PFSK-1 (cell line): ENCODE data around the gene DTYMK.

ENCODE experiments used
- FOXP2 ChIP-seq: optimal IDR thresholded peaks from 2 replicates; pipeline ENCODE3; 2011; ENCODE audit warnings: borderline replicate concordance, control low read depth, inconsistent platforms; ENCODE audit not compliant: insufficient read depth; ENCODE audit errors: extremely low read length, extremely low read depth
- POLR2AphosphoS5 ChIP-seq: IDR thresholded peaks from 2 replicates; pipeline ENCODE4 v1.6.1; 2012; ENCODE audit warnings: low read depth, mild to moderate bottlenecking, control low read depth, low read length, moderate library complexity
- REST ChIP-seq, 2 experiments: IDR thresholded peaks; 2 replicates each; pipeline versions ENCODE4 v1.6.1 to v1.8.0; 2011 to 2012; ENCODE audit warnings: low read depth in 2 of 2, low read length in 2 of 2, control low read depth in 1 of 2, inconsistent platforms in 1 of 2, mild to moderate bottlenecking in 1 of 2, moderate library complexity in 1 of 2; ENCODE audit not compliant: insufficient read depth in 1 of 2
- SIN3A ChIP-seq: IDR thresholded peaks from 2 replicates; pipeline ENCODE4 v1.6.1; 2012; ENCODE audit warnings: mild to moderate bottlenecking, low read length, moderate library complexity, borderline replicate concordance; ENCODE audit not compliant: insufficient read depth
- TAF1 ChIP-seq: IDR thresholded peaks from 2 replicates; pipeline ENCODE4 v1.6.1; 2012; ENCODE audit warnings: low read length, control low read depth, borderline replicate concordance; ENCODE audit not compliant: insufficient read depth

DTYMK gene

GRCh38 chr2:241671457-241672240 lies 15.0 kb downstream of the DTYMK start:
- no peak for TF ChIP-seq SIN3A
- no peak for TF ChIP-seq POLR2AphosphoS5
- TF ChIP-seq FOXP2: no peak
- no peak for TF ChIP-seq TAF1
- no peak for TF ChIP-seq REST (IDR thresholded peaks at IDR 0.05; ENCODE audit: insufficient read depth in 1 of 2, low read depth in 2 of 2, low read length in 2 of 2)

- no peak for TF ChIP-seq POLR2AphosphoS5
- TF ChIP-seq FOXP2: no peak
- TF ChIP-seq SIN3A: no peak
Observed at GRCh38 chr2:241670333-241671110, 16.1 kb downstream of the DTYMK start.

GRCh38 chr2:241668839-241669238 lies 17.8 kb downstream of the DTYMK start:
- TF ChIP-seq TAF1: no peak
- TF ChIP-seq SIN3A: no peak
- TF ChIP-seq FOXP2: no peak
- TF ChIP-seq POLR2AphosphoS5: no peak
- TF ChIP-seq REST (IDR thresholded peaks at IDR 0.05; ENCODE audit: insufficient read depth in 1 of 2, low read depth in 2 of 2, low read length in 2 of 2): no peak

GRCh38 chr2:241668354-241668753 lies 18.3 kb downstream of the DTYMK start:
- TF ChIP-seq TAF1 (no peak), REST (IDR thresholded peaks at IDR 0.05; ENCODE audit: insufficient read depth in 1 of 2, low read depth in 2 of 2, low read length in 2 of 2) (no peak), SIN3A (no peak), POLR2AphosphoS5 (no peak), FOXP2 (no peak)

- TF ChIP-seq FOXP2: no peak
- TF ChIP-seq SIN3A: no peak
- no peak for TF ChIP-seq TAF1
- no peak for TF ChIP-seq POLR2AphosphoS5
- no peak for TF ChIP-seq REST (IDR thresholded peaks at IDR 0.05; ENCODE audit: insufficient read depth in 1 of 2, low read depth in 2 of 2, low read length in 2 of 2)
Observed at GRCh38 chr2:241666627-241667400, 19.8 kb downstream of the DTYMK start.
